ENCODE measurements around the gene MRPL49.

DNA sequence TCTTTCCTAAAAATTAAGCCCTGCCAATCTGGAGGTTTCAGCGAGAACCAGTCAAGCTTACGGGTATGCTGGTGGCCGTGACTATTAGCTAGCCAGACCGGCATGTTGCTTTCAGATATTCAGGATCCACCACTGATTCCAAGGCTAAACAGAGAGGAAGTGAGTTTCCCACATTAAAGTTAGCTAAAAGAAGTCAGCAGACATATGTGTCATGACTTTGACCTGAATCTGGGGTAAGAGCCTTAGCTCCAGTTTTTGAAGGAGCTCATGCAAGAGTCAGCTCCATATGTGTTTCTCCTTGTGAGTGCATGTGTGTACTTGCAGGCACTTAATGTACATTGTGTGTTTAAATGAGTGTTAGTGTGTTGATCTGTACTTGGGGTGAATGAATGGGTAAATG, 36.7 kb upstream of the MRPL49 start:
- TF ChIP-seq ISL1 (CRISPR knock-in tag; IDR thresholded peaks at IDR 0.05) (no peak), ARNTL (CRISPR knock-in tag; IDR thresholded peaks at IDR 0.05; ENCODE audit: borderline replicate concordance, low read depth) (no peak), PATZ1 (CRISPR knock-in tag; IDR thresholded peaks at IDR 0.05; ENCODE audit: borderline replicate concordance) (no peak), GLIS3 (CRISPR knock-in tag; IDR thresholded peaks at IDR 0.05) (no peak), ZNF8 (CRISPR knock-in tag; IDR thresholded peaks at IDR 0.05) (no peak), CSDC2 (CRISPR knock-in tag; IDR thresholded peaks at IDR 0.05) (no peak), PPARA (CRISPR knock-in tag; IDR thresholded peaks at IDR 0.05; ENCODE audit: borderline replicate concordance) (no peak), CREB5 (CRISPR knock-in tag; IDR thresholded peaks at IDR 0.05; ENCODE audit: low read depth) (no peak), ZFP30 (CRISPR knock-in tag; IDR thresholded peaks at IDR 0.05) (no peak), TOX (CRISPR knock-in tag; IDR thresholded peaks at IDR 0.05; ENCODE audit: borderline replicate concordance) (no peak), ZFP3 (CRISPR knock-in tag; IDR thresholded peaks at IDR 0.05) (no peak), POU6F1 (CRISPR knock-in tag; IDR thresholded peaks at IDR 0.05; ENCODE audit: borderline replicate concordance, low read depth) (no peak), ESRRG (CRISPR knock-in tag; IDR thresholded peaks at IDR 0.05) (no peak), OSR1 (CRISPR knock-in tag; IDR thresholded peaks at IDR 0.05) (no peak)
